Uterus (tissue), 4 donors: ENCODE measurements around the gene SYNJ1. TPM values are rescaled to one million over a fixed set of nuclear protein-coding genes. Genes with fewer than 3 reads are reported as not detected.

Experiments used
- DNase-seq, 2 donors: peaks; one replicate each; pipeline ENCODE4 v3.0.0-alpha.2; 2019 to 2020
- H3K27ac ChIP-seq, 2 donors: fragments of 200-600 bp; sonication (generic); 1 replicate in 1 of 2; 2 replicates in 1 of 2; pipeline ENCODE4 v1.5.1; 2016 to 2018
- H3K27me3 ChIP-seq, 2 donors: fragments of 200-600 bp; sonication (generic); one replicate each; pipeline ENCODE4 v1.5.1; 2018 to 2019; ENCODE audit warnings: control low read depth in 1 of 2
- H3K36me3 ChIP-seq, 2 donors: fragments of 200-600 bp; sonication (generic); one replicate each; pipeline ENCODE4 v1.5.1; 2019; ENCODE audit warnings: control low read depth in 1 of 2
- H3K4me1 ChIP-seq, 2 donors: fragments of 200-600 bp; sonication (generic); one replicate each; pipeline ENCODE4 v1.5.1; 2018 to 2019; ENCODE audit warnings: control low read depth in 1 of 2
- H3K4me3 ChIP-seq, 2 donors: fragments of 200-600 bp; sonication (generic); 1 replicate in 1 of 2; 2 replicates in 1 of 2; pipeline ENCODE4 v1.5.1; 2018 to 2019; ENCODE audit warnings: mild to moderate bottlenecking in 1 of 2
- H3K9me3 ChIP-seq, 2 donors: fragments of 200-600 bp; sonication (generic); one replicate each; pipeline ENCODE4 v1.5.1; 2019; ENCODE audit warnings: control low read depth in 1 of 2
- POLR2A ChIP-seq, 2 donors: fragments of 450-650 bp; IDR thresholded peaks; one replicate each; pipeline ENCODE4 v1.6.1; 2016; ENCODE audit warnings: antibody characterized with exemption in 2 of 2, mild to moderate bottlenecking in 1 of 2, moderate library complexity in 1 of 2
- intact Hi-C: fragments of 100-400 bp; cut with DNase I; formaldehyde crosslinking; loops from one replicate; pipeline ENCODE4 v1.15.1; 2023; ENCODE audit warnings: low total_unique reads
- total RNA-seq, 4 donors: library from RNA; depleted of rRNA in 3 of 4; stranded (reverse); fragments of >200 nt in 3 of 4; gene quantifications; one replicate each; pipeline versions ENCODE4 v1.1.0 to v1.2.4, GENCODE V29; 2014 to 2023
- TF ChIP-seq, protein P1 (sequence below), 4 experiments: fragments of 200-600 bp in 2 of 4; fragments of 450-650 bp in 2 of 4; sonication (generic) in 2 of 4; IDR thresholded peaks; one replicate each; pipeline ENCODE4 v1.5.1; 2016 to 2019; ENCODE audit warnings: antibody characterized with exemption in 4 of 4, mild to moderate bottlenecking in 2 of 4, moderate library complexity in 1 of 4
- donor health status: DM: yes; HTN: yes; CAD: no.

Gene SYNJ1
- total RNA-seq, 4 donors from 2014 or later = 8.8 to 25.0 (median 15.7) TPM

DNA sequence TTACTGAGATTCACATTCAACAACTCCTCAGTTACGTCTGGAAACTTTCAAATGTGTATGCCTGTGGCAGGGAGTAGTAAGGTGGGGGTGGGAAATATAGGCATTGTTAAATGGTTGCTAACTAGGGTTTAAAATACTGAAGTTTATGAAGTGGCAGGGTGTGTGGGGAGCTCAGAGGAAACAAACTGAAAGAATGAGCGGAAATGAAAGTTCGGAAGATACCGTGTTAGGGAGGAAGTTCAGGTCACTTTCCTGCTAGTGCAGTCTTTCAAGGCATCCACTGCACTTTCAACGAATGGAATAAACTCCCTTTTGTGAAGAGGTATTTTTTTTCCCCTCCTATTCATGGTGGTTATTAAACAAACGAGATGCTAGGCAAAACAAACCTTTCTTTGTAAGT lies 19.7 kb downstream of the SYNJ1 start:
- DNase-seq = no peak
- Histone ChIP-seq H3K4me3 (no peak overlapping the region), H3K27me3 (no peaks in the 10 kb centered on the region), H3K27ac (no peak overlapping the region), H3K4me1 (peaks cover 0 to under 1% of the 10 kb centered on the region in 2 donors), H3K36me3 (no peaks in the 10 kb centered on the region), H3K9me3 (no peaks in the 10 kb centered on the region)
- TF ChIP-seq POLR2A (IDR thresholded peaks at IDR 0.05) = no peak
- TF ChIP-seq, protein P1, sequence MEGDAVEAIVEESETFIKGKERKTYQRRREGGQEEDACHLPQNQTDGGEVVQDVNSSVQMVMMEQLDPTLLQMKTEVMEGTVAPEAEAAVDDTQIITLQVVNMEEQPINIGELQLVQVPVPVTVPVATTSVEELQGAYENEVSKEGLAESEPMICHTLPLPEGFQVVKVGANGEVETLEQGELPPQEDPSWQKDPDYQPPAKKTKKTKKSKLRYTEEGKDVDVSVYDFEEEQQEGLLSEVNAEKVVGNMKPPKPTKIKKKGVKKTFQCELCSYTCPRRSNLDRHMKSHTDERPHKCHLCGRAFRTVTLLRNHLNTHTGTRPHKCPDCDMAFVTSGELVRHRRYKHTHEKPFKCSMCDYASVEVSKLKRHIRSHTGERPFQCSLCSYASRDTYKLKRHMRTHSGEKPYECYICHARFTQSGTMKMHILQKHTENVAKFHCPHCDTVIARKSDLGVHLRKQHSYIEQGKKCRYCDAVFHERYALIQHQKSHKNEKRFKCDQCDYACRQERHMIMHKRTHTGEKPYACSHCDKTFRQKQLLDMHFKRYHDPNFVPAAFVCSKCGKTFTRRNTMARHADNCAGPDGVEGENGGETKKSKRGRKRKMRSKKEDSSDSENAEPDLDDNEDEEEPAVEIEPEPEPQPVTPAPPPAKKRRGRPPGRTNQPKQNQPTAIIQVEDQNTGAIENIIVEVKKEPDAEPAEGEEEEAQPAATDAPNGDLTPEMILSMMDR (IDR thresholded peaks at IDR 0.05) = no peak
- intact Hi-C loops = no loop called here

DNA sequence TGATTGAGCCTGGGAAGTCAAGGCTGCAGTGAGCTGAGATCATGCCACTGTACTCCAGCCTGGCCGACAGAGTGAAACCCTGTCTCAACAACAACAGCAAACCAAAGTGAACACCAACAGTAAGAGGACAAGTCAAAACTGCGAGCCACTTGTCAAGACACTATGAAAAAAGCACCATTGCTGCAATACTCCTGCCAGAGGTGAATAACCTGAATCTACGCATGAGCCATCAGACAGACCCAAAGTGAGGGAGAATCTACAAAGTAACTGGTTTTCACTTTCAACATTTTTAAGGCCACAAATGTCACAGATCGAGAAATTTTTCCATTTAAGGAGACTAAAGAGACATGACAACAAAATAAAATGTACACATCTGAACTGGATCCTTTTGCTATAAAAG lies 21.9 kb downstream of the SYNJ1 start:
- TF ChIP-seq POLR2A (IDR thresholded peaks at IDR 0.05) = no peak
- TF ChIP-seq, protein P1 (IDR thresholded peaks at IDR 0.05) = no peak
- peaks cover 0 to 4% of the 10 kb centered on the region in 2 donors for H3K4me1 ChIP-seq
- H3K4me3 ChIP-seq = no peak overlapping the region
- intact Hi-C loops = no loop called here
- no peaks in the 10 kb centered on the region for H3K36me3 ChIP-seq
- H3K9me3 ChIP-seq = no peaks in the 10 kb centered on the region
- no peaks in the 10 kb centered on the region for H3K27me3 ChIP-seq
- no peak overlapping the region for H3K27ac ChIP-seq
- DNase-seq = no peak

DNA sequence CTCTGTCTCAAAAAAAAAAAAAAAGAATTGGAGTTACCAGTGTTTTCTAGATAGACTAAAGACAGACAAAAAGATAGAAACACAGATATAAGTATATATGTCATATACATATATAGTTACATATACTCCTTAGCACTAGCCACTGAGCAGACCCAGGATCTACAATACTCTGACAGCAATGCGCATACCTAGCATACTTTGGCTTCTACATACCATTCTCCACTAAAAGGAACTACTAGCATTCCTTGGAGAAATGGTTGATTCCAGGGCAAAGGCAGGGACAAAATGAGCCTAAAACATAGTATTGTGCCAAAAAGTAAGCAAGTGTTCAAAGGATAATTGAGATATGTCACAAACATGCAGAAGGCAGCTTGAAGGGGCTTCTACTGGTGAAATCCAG lies 22.7 kb downstream of the SYNJ1 start:
- no peak for DNase-seq
- H3K27me3 ChIP-seq = no peaks in the 10 kb centered on the region
- TF ChIP-seq POLR2A (IDR thresholded peaks at IDR 0.05) = no peak
- TF ChIP-seq, protein P1 (IDR thresholded peaks at IDR 0.05) = no peak
- H3K4me3 ChIP-seq = no peak overlapping the region
- no peak overlapping the region for H3K27ac ChIP-seq
- peaks cover 0 to 4% of the 10 kb centered on the region in 2 donors for H3K4me1 ChIP-seq
- no peaks in the 10 kb centered on the region for H3K9me3 ChIP-seq
- intact Hi-C loops = no loop called here
- no peaks in the 10 kb centered on the region for H3K36me3 ChIP-seq

DNA sequence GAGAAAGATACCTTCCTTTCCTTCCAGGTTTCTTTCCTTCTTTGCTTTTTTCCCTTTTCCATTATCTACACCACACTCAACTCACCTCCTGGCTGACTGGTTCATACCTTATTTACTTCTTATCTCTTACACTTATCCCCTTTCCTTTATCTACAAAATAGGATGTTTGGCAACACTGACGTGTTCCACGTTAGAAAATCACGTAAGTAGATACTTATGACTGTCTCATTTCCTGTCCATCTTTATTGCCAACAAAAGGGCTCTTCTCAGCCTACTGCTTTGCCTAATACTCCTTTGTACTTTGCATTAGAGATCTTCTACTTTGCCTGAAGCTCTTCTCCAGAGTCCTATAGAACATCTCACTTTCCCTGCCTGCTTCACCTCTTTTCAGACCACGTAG lies 25.1 kb downstream of the SYNJ1 start:
- Histone ChIP-seq H3K27me3 (no peaks in the 10 kb centered on the region), H3K4me1 (peaks cover 0 to 4% of the 10 kb centered on the region in 2 donors), H3K27ac (no peak overlapping the region), H3K9me3 (no peaks in the 10 kb centered on the region), H3K36me3 (no peaks in the 10 kb centered on the region), H3K4me3 (no peak overlapping the region)
- TF ChIP-seq, protein P1 (IDR thresholded peaks at IDR 0.05) = no peak
- no peak for TF ChIP-seq POLR2A (IDR thresholded peaks at IDR 0.05)
- no peak for DNase-seq
- intact Hi-C loops = no loop called here

DNA sequence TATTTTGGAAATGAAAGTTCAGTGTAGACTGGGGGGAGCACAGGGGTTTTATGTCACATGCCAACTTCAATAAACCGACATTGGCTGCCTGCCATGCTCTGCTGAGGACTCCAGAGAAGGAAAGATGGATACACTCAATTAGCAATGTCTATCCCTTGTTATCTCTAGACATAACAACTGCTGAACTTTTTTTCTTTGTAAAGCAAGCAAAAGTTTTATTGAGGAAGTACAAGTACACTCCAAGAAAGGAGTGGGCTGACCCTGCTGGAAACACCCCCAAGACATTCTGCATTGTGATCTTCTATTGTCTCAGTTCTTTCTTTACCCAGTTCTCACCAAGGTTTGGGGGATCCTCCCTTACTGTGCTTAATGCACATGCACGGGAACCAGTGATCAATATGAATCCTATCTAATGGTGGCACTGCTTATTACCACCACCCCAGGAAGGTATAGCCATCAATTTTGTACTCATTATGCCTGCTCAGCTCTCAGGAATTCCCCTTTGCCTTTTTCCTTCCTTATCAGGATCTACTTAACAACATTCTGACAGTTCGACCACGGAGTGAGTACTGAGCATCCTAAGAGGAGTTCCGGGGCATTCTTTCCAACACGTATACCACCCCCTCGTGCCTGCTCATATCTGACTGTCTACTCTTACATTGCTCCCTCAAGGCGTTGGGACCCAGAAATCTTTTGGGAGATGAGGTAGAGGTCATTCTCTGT lies 28.7 kb downstream of the SYNJ1 start:
- Histone ChIP-seq H3K4me3 (no peak overlapping the region), H3K36me3 (no peaks in the 10 kb centered on the region), H3K27me3 (no peaks in the 10 kb centered on the region), H3K27ac (no peak overlapping the region), H3K4me1 (peaks cover 0 to 4% of the 10 kb centered on the region in 2 donors), H3K9me3 (no peaks in the 10 kb centered on the region)
- intact Hi-C loops = no loop called here
- no peak for TF ChIP-seq POLR2A (IDR thresholded peaks at IDR 0.05)
- TF ChIP-seq, protein P1 (IDR thresholded peaks at IDR 0.05) = no peak
- DNase-seq = no peak
